ENCODE results near the gene SLC43A2.
"Not testable (repeated sequence)": the region's sequence is repeated elsewhere in the genome, so short reads cannot be mapped to it uniquely, and the experiment has no call there.

The SLC43A2 gene

DNA sequence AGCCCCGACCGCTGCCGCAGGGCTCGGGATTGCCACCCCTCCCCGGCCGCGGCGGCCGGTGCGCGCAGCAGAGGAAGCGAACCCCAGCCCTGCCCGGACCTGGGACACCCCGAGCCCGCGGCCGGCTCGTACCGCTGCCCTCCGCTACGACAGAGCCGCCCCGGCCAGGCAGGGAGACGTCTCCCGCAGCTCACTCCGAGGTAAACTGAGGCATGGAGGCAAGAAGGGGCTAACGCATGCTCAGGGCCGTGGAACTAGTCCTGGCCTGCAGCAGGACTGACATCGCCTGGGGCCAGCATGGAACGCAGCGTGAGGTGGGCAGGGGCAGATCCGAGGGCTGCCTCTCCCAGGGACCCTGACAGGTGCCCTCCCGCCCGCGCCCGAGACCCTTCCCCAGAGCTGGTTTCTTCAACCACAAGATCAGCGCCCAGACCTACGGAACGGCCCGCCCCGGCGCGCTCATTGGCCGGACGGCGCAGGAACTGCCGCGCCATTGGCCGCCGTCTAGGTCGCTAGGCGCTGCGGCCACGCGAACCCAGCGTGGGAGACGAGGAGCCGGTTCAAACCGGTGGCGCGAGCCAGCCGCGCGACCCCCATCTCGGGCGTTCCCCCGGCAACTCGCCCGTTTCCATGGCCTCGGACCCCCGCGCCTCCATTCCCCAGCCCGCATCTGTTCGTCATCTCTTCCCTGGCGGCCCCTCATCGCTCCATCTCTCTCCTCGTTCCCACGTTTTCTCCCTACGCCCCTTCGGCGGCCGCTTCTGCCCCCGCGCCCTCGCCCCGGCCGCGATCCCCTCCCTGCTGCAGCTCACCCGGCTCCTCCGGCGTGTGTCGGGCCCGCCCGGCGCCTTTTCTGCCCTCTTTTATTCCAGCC, at the start of gene SLC43A2:
Gene SLC43A2 (minus strand): TSS at position 853 of the 874 bp plus-strand sequence. CDS start 960 bp downstream, outside the sequence.
- peak; percentile 51 to 52 for DNase-seq (ENCODE audit: low read depth in 2 of 2)

DNA sequence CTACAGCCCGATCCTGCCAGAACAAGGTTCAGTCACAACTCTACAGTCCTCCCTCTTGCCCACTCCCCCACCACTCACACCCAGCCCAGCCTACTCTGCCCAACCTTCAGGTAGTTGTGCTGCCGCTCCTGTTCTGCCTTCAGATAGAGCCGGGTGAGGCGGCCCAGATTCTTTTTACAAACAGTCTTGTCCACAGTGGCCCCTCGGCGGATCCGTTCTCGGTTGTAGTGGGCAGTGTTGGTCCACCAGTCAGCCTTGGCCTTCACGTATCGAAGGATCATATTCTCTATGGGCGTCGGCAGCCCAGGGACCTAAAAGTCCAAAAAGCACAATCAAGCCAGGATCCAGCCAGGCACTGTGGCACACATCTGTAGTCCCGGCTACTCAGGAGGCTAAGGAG, 47.8 kb upstream of the SLC43A2 start:
- no peak for DNase-seq (ENCODE audit: low read depth in 2 of 2)

DNA sequence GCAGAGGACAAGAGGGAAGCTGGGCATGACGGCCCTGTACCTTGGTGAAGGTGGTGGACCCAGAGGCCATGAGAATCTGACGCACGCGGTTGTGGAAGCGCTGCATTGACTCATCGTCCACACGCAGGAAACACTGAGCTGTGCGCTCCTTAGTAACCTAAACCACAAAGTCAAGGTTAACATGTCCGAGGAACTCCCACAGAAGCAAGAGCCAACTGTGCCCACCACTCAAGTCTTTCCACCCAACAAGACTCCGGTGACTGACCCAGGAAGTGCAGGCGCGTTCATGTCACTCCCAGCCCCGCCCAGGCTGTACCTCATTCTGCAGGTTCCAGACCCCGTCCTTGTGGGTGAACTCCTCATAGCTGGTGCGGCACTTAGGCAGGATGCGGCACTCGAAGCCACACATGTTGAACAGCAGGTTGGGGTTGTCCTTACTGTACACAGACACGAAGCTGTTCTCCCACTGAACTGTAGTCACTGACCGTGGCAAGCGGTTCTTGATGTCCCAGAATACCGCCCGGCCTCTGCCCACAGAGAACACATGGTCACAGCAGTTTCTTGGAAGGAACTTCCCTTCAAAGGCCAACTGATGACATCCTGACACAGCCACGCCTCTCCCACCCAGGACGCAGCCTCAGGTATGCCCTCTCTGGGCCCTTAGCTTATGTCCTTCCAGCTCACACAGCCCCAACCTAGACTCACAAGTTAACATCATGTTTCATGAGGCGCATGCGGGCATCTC, 44.6 kb upstream of the SLC43A2 start:
- DNase-seq (ENCODE audit: low read depth in 2 of 2): no peak

DNA sequence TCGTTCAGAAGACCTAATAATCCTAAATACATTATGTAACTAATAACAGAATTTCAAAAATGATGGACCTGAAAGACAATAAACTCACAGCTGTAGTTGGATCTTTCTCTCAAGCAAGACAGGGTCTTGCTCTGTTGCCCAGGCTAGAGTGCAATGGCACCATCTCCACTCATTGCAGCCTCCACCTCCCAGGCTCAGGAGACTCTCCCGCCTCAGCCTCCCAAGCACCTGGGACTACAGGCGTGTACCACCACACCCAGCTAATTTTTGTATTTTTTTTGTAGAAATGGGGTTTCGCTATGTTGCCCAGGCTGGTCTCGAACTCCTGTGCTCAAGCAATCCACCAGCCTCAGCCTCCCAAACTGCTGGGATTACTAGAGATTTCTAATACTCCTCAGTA, 35.3 kb upstream of the SLC43A2 start:
- DNase-seq (ENCODE audit: low read depth in 2 of 2): not testable (repeated sequence)

DNA sequence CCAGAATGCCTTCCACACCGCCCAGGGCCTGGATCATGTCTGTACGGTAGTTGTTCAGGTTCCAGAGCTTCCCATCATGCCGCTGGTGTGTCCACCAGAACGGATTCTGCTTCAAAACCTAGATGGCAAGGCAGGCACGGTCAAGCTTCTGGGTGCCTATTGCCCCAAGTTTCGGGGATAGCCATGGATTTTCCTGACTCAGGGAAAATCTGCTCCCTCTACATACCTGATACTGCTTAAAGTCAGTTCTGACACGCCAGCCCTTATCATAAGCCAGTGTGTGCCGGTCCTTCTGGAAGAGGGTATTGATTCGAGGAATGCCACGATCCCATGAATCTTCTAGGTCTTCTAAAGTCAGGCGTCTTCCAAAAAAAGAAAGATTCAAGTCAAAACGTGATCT, 32.4 kb upstream of the SLC43A2 start:
- no peak for DNase-seq (ENCODE audit: low read depth in 2 of 2)

DNA sequence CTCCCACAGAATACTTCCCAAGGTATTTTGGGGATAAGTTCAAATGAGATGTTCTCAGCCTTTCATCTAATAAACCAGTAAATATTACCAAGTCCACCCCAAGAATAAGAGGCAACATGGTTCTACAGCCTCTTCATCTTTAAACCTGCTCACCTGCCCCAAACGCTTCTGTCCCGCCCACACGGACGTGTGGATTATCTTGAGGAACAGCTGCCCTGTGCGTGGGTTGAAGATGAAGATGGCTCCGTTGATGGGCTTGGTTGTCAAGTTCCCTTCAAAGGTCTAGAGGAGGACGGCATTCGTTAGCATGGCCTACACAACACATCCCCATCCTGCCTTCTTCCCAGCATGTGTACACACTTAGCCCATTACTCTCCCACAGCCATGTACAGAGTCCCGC, 29.5 kb upstream of the SLC43A2 start:
- DNase-seq (ENCODE audit: low read depth in 2 of 2): no peak

DNA sequence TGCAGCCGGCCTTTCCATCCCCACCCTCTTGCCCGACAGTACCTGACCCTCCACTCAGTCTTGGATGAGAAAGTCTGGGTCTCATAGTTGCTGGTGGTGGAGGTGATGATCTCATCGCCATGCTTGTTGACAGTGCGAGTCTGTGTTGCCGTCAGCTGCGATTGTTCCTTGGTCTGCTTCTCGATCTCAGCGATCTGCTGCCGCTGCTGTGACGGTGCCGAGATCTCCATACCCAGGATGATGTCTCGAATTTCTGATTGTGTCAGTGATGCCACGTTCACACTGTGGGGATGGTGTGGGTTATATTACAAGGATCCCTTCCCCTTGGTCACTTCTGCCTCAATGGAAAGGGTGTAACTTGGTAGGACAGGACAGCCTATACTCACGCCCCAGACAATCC, 25.1 kb upstream of the SLC43A2 start:
- no peak for DNase-seq (ENCODE audit: low read depth in 2 of 2)

DNA sequence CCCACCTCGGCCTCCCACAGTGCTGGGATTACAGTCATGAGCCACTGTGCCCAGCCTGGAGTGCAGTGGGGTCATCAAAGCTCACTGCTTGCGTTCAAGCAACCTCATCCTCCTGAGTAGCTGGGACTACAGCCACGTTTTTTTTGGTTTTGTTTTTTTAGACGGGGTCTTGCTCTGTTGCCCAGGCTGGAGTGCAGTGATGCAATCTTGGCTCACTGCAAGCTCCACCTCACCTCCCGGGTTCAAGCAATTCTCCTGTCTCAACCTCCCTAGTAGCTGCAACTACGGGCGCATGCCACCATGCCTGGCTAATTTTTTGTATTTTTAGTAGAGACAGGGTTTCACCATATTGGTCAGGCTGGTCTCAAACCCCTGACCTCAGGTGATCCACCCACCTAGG, 24.2 kb upstream of the SLC43A2 start:
- not testable (repeated sequence) for DNase-seq (ENCODE audit: low read depth in 2 of 2)

DNA sequence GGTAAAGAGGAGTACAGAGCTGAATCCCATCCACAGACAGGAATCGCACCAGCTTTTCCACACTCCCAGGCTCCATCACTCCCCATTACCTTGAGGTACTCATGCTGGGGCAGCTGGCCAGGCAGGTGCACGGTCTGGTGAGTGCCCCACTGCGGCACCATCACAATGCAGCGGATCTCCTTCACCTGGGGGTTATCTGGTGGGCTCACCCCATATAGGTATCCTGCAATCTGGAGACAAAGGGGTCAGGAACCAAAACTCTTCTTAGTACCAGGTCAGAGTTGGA, 22.9 kb upstream of the SLC43A2 start:
- no peak for DNase-seq (ENCODE audit: low read depth in 2 of 2)

DNA sequence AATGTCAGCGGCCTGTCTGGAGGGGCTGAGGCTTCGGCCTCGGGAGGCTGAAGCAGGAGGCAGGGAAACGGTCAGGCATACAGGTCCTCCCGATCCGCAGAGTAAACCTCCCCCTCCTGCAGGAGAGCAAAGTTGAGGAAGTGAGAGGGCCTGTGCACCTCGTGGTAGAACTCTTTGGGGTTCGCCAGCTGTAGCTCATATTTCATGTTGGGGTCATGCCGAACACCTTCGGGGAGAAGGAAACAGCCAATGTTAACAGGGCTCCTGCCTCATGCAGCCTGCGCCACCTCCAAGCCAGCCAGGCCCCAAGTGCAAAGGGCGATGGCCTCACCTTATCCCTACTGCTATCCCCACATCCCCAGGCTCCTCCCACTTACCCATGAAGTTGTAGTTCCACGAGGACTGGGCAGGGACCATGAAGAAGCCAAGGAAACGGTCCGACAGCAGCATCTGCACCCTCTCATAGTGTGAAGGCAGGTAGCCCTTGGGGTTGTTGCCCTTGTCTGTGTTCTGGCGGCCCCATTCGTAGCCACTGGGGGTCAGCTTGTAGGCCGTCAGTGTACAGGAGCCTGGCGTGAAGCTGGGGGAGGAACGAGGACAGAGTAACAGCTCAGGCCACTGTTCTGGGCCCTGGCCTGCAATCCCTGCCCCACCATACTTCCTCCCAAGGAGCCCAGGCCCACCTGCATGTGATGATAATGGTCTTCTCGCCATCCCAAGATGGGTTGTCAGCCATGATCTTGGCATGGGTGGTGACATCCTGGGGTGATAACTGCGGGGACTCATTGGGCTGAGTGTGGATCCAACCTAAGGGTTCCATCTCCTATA, 22.3 kb upstream of the SLC43A2 start:
- DNase-seq (ENCODE audit: low read depth in 2 of 2): no peak

DNA sequence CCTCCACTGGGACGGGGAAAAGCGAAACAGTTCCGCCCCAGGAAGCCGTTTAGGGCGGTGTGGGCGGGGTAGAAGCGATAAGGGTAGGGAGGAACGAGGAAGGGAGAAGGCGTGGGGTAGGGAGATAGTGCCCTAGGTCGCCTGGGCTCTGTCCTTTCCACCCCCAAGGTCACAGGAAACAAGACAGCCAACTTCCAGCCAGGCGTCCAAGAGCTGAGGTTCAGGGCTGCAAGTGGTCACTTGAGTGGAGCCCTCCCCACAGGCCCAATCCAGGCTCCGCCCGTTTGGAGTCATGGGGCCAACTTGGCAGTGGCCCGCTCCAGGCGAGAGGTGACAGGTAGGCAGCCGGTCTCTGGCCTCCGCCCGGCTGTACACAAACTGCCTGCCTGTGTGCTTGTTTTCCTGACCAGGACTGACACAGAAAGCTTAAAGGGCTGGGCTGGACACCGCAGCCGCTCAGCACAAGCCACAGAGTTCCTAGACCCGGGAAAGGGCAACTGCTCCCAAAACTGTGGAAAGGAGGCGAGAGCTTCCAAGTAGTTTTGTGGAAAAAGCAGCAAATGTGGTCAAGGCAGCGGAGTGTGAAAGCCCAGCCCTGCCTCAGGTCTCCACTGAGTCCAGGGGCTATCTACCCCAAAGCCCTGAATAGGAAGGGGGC, 21.3 kb upstream of the SLC43A2 start, which contains the start of gene RILP:
Gene RILP (minus strand): TSS at position 23 of the 658 bp plus-strand sequence. CDS start 62 bp downstream, outside the sequence.
- no peak for DNase-seq (ENCODE audit: low read depth in 2 of 2)

DNA sequence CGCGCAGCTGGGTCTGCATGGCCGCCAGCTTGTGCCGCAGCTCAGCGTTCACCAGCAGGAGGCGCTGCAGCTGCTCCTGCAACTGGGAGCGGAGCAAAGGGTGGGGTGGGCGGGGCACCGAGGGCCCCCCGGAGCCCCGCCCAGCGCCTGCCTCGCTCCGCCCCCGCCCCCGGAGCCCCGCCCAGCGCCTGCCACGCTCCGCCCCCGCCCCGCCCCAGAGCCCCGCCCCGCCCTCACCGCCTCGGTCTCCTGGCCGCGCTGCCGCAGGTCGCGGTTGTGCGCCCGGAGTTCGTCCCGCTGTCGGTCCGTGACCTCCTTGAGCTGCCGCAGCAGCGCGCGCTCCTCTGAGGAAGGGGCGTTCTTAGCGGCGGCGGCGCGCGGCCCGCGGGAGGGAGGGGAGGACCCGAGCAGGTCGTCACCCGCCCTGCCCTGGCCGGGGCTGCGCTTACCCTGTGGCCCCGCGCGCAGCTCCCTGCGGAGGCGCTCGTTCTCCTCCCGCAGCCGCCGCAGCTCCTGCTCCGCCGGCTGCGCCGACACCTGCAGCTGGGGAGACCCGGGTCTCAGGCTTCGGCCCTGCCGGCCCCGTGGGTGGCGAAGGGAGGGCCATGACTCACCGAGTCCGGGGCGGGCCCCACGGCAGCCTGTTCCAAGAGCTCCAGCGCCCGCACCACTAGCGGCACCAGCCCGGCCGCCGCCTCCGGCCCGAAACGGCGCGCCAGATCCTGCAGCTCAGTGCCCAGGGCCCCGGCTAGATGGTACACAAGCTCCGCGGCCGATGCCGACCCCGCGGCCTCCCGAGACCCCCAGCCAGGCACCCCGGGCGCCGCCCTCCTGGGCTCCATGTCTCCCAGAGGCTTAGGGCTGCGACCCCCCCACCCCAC, 20.6 kb upstream of the SLC43A2 start:
- DNase-seq (ENCODE audit: low read depth in 2 of 2): peak; percentile 87 to 89

DNA sequence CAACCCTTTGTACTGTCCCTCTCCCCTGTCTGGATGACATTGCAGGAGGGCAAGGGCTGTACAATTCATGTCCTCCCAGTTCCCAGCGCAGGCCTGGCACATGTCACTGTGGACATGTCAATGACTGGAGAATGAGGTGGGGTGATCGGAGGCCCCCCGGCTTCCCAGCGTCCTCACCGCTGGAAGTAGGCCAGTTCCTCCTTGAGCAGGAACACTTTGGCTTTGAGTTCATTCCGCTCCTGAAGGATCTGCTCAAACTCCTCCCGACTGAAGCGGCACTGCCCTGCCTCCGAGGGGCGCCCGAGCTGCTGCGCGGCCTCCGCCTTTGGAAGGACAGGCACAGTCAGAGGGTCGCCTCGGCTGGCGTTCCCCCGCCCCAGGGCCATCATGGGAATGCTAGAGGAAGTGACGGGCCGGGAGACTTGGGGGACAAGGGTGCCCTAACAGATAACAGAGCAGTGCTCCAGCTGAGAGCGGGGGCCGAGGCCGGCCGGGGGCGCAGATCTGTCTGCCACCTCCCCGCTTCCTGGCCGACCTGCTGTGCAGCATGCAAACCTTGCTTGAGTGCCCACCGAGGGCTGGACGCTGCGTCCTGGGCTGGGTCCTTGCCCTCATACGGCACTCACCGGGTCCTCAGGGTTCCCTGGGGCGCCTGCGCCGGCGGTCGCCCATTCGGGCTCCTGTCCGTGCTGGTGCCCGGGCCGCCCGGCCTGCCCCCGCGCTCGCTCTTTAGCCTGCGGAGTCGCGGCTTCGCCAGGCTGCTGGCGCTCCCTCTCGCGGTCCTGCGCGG, 19.7 kb upstream of the SLC43A2 start:
- no peak for DNase-seq (ENCODE audit: low read depth in 2 of 2)

DNA sequence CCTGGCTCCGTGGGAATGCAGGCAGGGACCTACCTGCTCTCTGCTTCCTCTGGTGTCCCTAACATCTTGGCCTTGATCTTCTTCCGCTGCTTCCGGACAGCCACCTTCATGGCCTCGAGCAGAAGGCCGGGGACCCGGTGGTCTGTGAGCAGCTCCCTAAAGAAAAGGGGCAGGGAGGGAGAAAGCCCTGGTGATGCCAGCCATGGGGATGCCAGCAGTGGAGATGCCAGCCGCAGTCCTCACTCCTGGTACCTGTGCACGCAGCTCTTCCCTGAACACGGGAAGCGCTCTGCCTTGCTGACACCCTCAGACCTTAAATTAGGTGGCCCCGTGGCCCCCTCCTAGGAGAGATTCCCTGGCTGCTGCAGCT, 19.2 kb upstream of the SLC43A2 start:
- DNase-seq (ENCODE audit: low read depth in 2 of 2): no peak

DNA sequence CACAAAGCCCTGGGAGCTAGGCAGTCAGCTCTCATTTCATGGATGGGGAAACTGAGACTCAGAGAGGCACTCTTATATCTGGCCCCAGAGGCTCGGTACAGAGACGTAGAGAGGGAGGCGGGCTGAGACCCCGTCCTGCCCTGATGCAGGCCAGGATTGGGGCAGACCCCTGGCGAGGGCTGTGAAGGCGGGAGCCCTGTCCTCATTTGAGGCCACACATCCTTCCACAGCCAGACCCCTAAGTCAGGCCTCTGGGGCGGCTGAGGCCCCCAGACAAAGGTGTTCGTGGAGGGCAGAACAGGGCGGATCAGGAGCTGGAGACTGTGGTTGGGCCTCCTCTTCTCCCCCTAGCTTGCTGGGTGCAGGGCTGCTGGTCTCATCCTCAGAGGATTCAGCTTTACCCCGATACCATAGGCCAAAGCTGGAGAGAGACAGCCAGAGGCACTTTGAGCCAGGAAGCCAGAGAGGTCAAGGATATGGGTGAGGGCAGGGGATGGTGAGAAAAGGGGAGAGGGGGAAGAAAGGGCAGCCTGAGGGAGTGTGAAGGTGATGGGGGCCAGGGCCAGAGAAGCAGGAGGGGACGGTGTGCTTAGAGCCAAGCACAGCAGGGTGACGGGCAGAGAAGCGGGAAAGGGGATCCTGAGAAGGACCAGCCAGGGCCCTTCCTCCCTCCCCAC, 17.7 kb upstream of the SLC43A2 start:
- no peak for DNase-seq (ENCODE audit: low read depth in 2 of 2)

DNA sequence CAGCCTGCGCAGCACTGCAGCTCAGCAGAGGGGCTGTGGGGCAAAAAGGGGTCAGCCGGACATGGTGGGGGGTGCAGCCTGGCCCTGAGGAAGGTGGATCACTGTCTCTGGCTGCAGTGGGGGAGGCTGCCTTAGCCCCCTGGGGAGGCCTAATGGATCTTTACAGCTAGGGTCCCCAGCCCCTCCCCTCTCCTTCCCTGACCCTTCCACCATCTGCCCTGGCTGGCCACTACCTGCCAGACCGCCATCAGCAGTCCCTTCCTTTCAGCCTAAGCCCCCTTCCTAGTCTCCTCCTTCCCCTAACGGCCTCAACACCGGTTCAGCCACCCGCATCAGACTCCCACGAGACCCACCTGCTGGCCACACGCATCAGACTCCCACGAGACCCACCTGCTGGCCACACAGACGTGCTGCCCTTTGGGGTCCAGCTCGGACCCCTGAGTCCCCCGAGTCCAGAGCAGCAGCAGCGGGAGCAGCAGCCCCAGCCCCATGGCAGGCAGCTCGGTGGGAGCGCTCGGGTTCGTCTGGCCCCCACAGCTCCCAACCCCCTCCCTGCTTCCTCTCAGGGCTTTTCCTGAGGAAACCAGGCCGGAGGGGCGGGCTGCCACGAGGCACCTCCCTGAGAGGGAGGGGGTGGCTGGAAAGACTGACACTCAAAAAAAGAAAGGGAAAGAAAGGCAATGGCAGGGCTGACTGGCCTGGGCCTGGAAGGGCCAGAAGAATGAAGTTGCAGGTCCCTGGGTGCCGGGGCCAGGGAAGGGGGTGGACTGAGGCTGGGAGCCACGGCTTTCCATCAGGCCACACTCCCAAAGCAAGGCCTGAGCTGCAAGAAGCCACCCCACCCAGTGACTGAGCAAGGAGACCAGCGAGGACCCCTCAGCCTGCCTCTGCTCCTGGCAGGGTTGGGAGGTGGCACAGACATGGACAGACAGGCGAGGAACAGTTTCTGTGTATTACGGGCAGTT, 16.9 kb upstream of the SLC43A2 start, which contains the start of gene SCARF1:
Gene SCARF1 (minus strand): TSS at position 526 of the 965 bp plus-strand sequence. CDS start 35 bp downstream, at position 491.
- DNase-seq (ENCODE audit: low read depth in 2 of 2): no peak

DNA sequence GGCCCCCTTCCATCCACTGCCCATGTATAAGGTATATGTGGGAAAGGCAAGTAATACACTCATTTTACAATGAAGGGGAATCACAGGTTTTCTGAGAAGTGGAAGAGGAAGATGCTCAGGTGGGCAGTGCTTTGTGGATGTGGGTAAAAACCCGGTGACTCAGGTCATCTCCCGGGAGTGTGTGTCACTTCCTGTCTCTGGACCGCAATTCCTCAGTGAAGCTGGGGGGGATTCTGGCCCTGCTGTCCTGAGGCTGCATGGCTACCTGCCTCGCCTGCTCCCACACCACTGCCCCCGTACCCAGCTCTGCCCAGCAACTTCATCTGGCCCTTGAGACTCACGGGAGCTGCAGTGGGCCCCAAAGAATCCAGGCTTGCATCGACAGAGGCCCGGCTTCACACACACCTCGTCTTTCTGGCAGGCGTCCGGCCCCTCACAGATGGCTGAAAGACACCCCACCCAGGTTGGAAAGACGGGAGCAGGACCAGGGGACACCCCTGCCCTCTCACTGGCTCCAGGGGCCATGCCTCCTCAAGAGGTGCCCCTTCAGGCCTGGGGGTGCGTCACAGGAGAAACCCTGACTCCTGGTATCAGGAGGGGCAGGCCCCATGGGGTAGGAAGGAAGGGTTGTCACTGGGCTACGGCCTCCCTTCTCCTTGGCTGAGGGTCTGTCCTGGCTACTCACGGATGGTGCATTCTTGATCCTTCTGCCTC, 16.0 kb upstream of the SLC43A2 start:
- DNase-seq (ENCODE audit: low read depth in 2 of 2): no peak

Data from stimulated activated CD8-positive, alpha-beta memory T cell treated with anti-CD3 and anti-CD28 coated beads, Interleukin-7, amount 100 ng/mL, for 1 hour (primary cell).